Activated T-cell treated with anti-CD3 and anti-CD28 coated beads for 24 hours (primary cell): ENCODE data around the gene CLECL1.
A peak's percentile ranks its signal among the peaks of the same experiment; 100 is the strongest.

Experiments
- DNase-seq: peaks from one replicate; pipeline ENCODE4 v3.0.0-alpha.2; 2020; ENCODE audit warnings: low read depth

The CLECL1 gene

GRCh38 chr12:9732921-9733461, at the start of gene CLECL1:
Gene CLECL1 (minus strand): TSS chr12:9733097.
- no peak for DNase-seq

GRCh38 chr12:9781360-9781759, 48.5 kb upstream of the CLECL1 start:
- DNase-seq, result no peak

GRCh38 chr12:9779209-9779608, 46.3 kb upstream of the CLECL1 start:
- DNase-seq, result no peak

- no peak for DNase-seq
These were observed 43.9 kb upstream of the CLECL1 start for GRCh38 chr12:9776781-9777180.

- DNase-seq, result no peak
These were observed 40.5 kb upstream of the CLECL1 start for GRCh38 chr12:9773216-9773877.

- DNase-seq, result no peak
These were observed 30.1 kb upstream of the CLECL1 start for GRCh38 chr12:9763025-9763424.

- DNase-seq, result no peak
These were observed 29.5 kb upstream of the CLECL1 start for GRCh38 chr12:9762369-9762768.

GRCh38 chr12:9761419-9761781, 28.5 kb upstream of the CLECL1 start:
- no peak for DNase-seq

- peak; percentile 78 for DNase-seq
These were observed 28.0 kb upstream of the CLECL1 start, which contains the start of gene CD69 for GRCh38 chr12:9760699-9761418. Gene CD69 (minus strand): TSS chr12:9760901. CDS start chr12:9760820, 81 bp downstream.

GRCh38 chr12:9760120-9760519, 27.2 kb upstream of the CLECL1 start:
- DNase-seq, result no peak

- no peak for DNase-seq
These were observed 26.8 kb upstream of the CLECL1 start for GRCh38 chr12:9759694-9760093.

GRCh38 chr12:9758119-9758518, 25.2 kb upstream of the CLECL1 start:
- DNase-seq, result no peak

- no peak for DNase-seq
These were observed 24.6 kb upstream of the CLECL1 start for GRCh38 chr12:9757433-9758025.

- no peak for DNase-seq
These were observed 23.8 kb upstream of the CLECL1 start for GRCh38 chr12:9756706-9757105.

GRCh38 chr12:9756170-9756569, 23.3 kb upstream of the CLECL1 start:
- DNase-seq, result no peak

GRCh38 chr12:9755567-9755966, 22.7 kb upstream of the CLECL1 start:
- no peak for DNase-seq

- DNase-seq, result no peak
These were observed 22.1 kb upstream of the CLECL1 start for GRCh38 chr12:9755035-9755434.

- no peak for DNase-seq
These were observed 21.4 kb upstream of the CLECL1 start for GRCh38 chr12:9754099-9754927.

- no peak for DNase-seq
These were observed 20.6 kb upstream of the CLECL1 start for GRCh38 chr12:9753498-9753897.

GRCh38 chr12:9753073-9753472, 20.2 kb upstream of the CLECL1 start:
- no peak for DNase-seq

- DNase-seq, result no peak
These were observed 19.4 kb upstream of the CLECL1 start for GRCh38 chr12:9752145-9752933.
